H1 (cell line): ENCODE measurements around the gene MPRIP. TPM values are rescaled to one million over a fixed set of nuclear protein-coding genes. Genes with fewer than 3 reads are reported as not detected.

ENCODE experiments used
- CTCF ChIA-PET: fragments of 300-600 bp; sonication (Branson Sonifier 250); formaldehyde crosslinking; loops from one replicate; lab custom pipeline; 2021; ENCODE audit not compliant: partially characterized antibody; lab: Charles Lee
- POLR2A ChIA-PET: fragments of 300-600 bp; sonication (Branson Sonifier 250); formaldehyde crosslinking; loops from one replicate; lab custom pipeline; 2021; ENCODE audit warnings: inconsistent platforms; ENCODE audit not compliant: partially characterized antibody; lab: Charles Lee
- DNase-seq, 2 experiments: peaks; one replicate each; pipeline versions ENCODE4 v3.0.0 to v3.0.0-alpha.2; 2010 to 2022; ENCODE audit warnings: low spot score in 2 of 2, low read depth in 1 of 2, mixed read lengths in 1 of 2
- FAIRE-seq: peaks from 2 replicates; lab custom pipeline; 2011; peaks lifted over from hg19 to GRCh38; lab: Jason Lieb, UNC
- H2AFZ ChIP-seq: 2 replicates; pipeline ENCODE4 v1.8.1; 2012; ENCODE audit warnings: low read length, inconsistent platforms
- H2AK5ac ChIP-seq: 2 replicates; pipeline ENCODE4 v1.6.1; 2013; ENCODE audit warnings: low read depth, low read length
- H2BK120ac ChIP-seq: replicated peaks from 2 replicates; pipeline ENCODE3; 2013; ENCODE audit warnings: low read depth, low read length, inconsistent platforms
- H2BK12ac ChIP-seq: 2 replicates; pipeline ENCODE4 v1.6.1; 2013; ENCODE audit warnings: low read depth, low read length
- H2BK15ac ChIP-seq: 2 replicates; pipeline ENCODE4 v1.6.1; 2013; ENCODE audit warnings: low read length
- H2BK20ac ChIP-seq: 2 replicates; pipeline ENCODE4 v1.6.1; 2013; ENCODE audit warnings: low read length
- H2BK5ac ChIP-seq: 2 replicates; pipeline ENCODE4 v1.6.1; 2013; ENCODE audit warnings: low read depth, low read length
- H3K14ac ChIP-seq: 2 replicates; pipeline ENCODE4 v1.6.1; 2013; ENCODE audit warnings: inconsistent platforms; ENCODE audit not compliant: insufficient read length
- H3K18ac ChIP-seq: 2 replicates; pipeline ENCODE4 v1.6.1; 2013; ENCODE audit warnings: low read length; ENCODE audit errors: extremely low read depth
- H3K23ac ChIP-seq: 2 replicates; pipeline ENCODE4 v1.6.1; 2013; ENCODE audit warnings: inconsistent platforms; ENCODE audit not compliant: insufficient read length
- H3K23me2 ChIP-seq: 2 replicates; pipeline ENCODE4 v1.6.1; 2013; ENCODE audit warnings: low read depth, low read length
- H3K27ac ChIP-seq: 2 replicates; pipeline ENCODE4 v1.6.1; 2011; ENCODE audit warnings: low read depth, low read length, inconsistent platforms
- H3K27me3 ChIP-seq, 4 experiments: replicated peaks in 1 of 4; 1 replicate in 1 of 4; 2 replicates in 3 of 4; pipeline versions ENCODE4 v1.6.1 to v1.8.1; 2011 to 2013; ENCODE audit warnings: low read length in 3 of 4, mild to moderate bottlenecking in 3 of 4, inconsistent platforms in 2 of 4, mixed read lengths in 2 of 4, moderate library complexity in 1 of 4; ENCODE audit not compliant: control insufficient read depth in 3 of 4, insufficient read depth in 3 of 4; ENCODE audit errors: extremely low read depth in 1 of 4
- H3K36me3 ChIP-seq, 4 experiments: 2 replicates each; pipeline versions ENCODE4 v1.6.1 to v1.8.1; 2011 to 2013; ENCODE audit warnings: mild to moderate bottlenecking in 4 of 4, low read length in 3 of 4, moderate library complexity in 2 of 4, control low read depth in 1 of 4, inconsistent platforms in 1 of 4; ENCODE audit not compliant: insufficient read depth in 4 of 4, control insufficient read depth in 2 of 4
- H3K4ac ChIP-seq: replicated peaks from 2 replicates; pipeline ENCODE3; 2013; ENCODE audit warnings: low read length, low read depth, mixed read lengths, inconsistent platforms; ENCODE audit not compliant: insufficient read length
- H3K4me1 ChIP-seq, 4 experiments: replicated peaks in 1 of 4; 1 replicate in 1 of 4; 2 replicates in 3 of 4; pipeline versions ENCODE4 v1.6.1 to v1.8.1; 2011 to 2013; ENCODE audit warnings: low read length in 3 of 4, inconsistent platforms in 2 of 4, mixed read lengths in 1 of 4; ENCODE audit not compliant: insufficient read depth in 4 of 4, control insufficient read depth in 3 of 4
- H3K4me2 ChIP-seq, 2 experiments: 2 replicates each; pipeline versions ENCODE4 v1.6.1 to v1.8.1; 2011 to 2013; ENCODE audit warnings: low read depth in 2 of 2, low read length in 2 of 2, control low read depth in 1 of 2, inconsistent platforms in 1 of 2, mild to moderate bottlenecking in 1 of 2; ENCODE audit not compliant: insufficient read depth in 1 of 2
- H3K4me3 ChIP-seq, 4 experiments: fragments of 200-600, 300-600 bp in 1 of 4; sonication (generic), shearing (Covaris generic), sonication (Bioruptor Twin) in 1 of 4; 2 replicates each; pipeline versions ENCODE4 v1.5.1 to v1.8.1; 2011 to 2016; ENCODE audit warnings: low read length in 4 of 4, low read depth in 3 of 4, control low read depth in 2 of 4, inconsistent platforms in 2 of 4, mild to moderate bottlenecking in 2 of 4, mixed read lengths in 1 of 4, moderate library complexity in 1 of 4; ENCODE audit not compliant: insufficient read depth in 2 of 4; ENCODE audit errors: extremely low read depth in 1 of 4
- H3K56ac ChIP-seq: replicated peaks from 2 replicates; pipeline ENCODE3; 2013; ENCODE audit warnings: low read depth, mild to moderate bottlenecking, mixed read lengths, low read length, inconsistent platforms; ENCODE audit not compliant: insufficient read length
- H3K79me1 ChIP-seq: 2 replicates; pipeline ENCODE4 v1.6.1; 2013; ENCODE audit warnings: low read depth, low read length, control low read depth
- H3K79me2 ChIP-seq, 2 experiments: 2 replicates each; pipeline versions ENCODE4 v1.6.1 to v1.8.1; 2012 to 2013; ENCODE audit warnings: low read length in 2 of 2, mild to moderate bottlenecking in 2 of 2, inconsistent platforms in 1 of 2; ENCODE audit not compliant: insufficient read depth in 2 of 2, control insufficient read depth in 1 of 2
- H3K9ac ChIP-seq, 4 experiments: replicated peaks in 1 of 4; 1 replicate in 1 of 4; 2 replicates in 3 of 4; pipeline versions ENCODE4 v1.6.1 to v1.8.1; 2011 to 2013; ENCODE audit warnings: low read depth in 3 of 4, low read length in 3 of 4, control low read depth in 2 of 4, mild to moderate bottlenecking in 2 of 4, moderate library complexity in 2 of 4, inconsistent platforms in 1 of 4; ENCODE audit errors: extremely low read depth in 1 of 4
- H3K9me3 ChIP-seq, 2 experiments: 2 replicates each; pipeline versions ENCODE4 v1.6.1 to v1.8.1; 2012 to 2013; ENCODE audit warnings: mild to moderate bottlenecking in 2 of 2, moderate library complexity in 2 of 2, control low read depth in 1 of 2, inconsistent platforms in 1 of 2, low read depth in 1 of 2, low read length in 1 of 2, mixed read lengths in 1 of 2; ENCODE audit not compliant: insufficient read depth in 2 of 2
- H4K20me1 ChIP-seq, 2 experiments: replicated peaks in 1 of 2; 2 replicates each; pipeline versions ENCODE3 to v1.8.1; 2011 to 2013; ENCODE audit warnings: inconsistent platforms in 2 of 2, low read length in 2 of 2, mild to moderate bottlenecking in 1 of 2; ENCODE audit not compliant: insufficient read depth in 2 of 2, control insufficient read depth in 1 of 2
- H4K5ac ChIP-seq: 2 replicates; pipeline ENCODE4 v1.6.1; 2013; ENCODE audit warnings: low read length, low read depth, mixed read lengths, inconsistent platforms; ENCODE audit not compliant: insufficient read length
- H4K8ac ChIP-seq: 2 replicates; pipeline ENCODE4 v1.8.0; 2013; ENCODE audit warnings: mild to moderate bottlenecking, moderate library complexity, low read length, inconsistent platforms; ENCODE audit not compliant: insufficient read depth; ENCODE audit errors: extremely low read depth
- H4K91ac ChIP-seq: replicated peaks from 2 replicates; pipeline ENCODE3; 2013; ENCODE audit warnings: low read length, mixed read lengths, inconsistent platforms; ENCODE audit not compliant: insufficient read length
- ASH2L ChIP-seq: fragments of 200-600, 300-600 bp; sonication (generic); IDR thresholded peaks from one replicate; pipeline ENCODE4 v1.7.1; 2017; ENCODE audit warnings: low read length
- BACH1 ChIP-seq: IDR thresholded peaks from 2 replicates; pipeline ENCODE4 v1.6.1; 2012; ENCODE audit warnings: low read length, improper control_type of control experiment
- CHD1 ChIP-seq: IDR thresholded peaks from 2 replicates; pipeline ENCODE4 v1.6.1; 2012; ENCODE audit warnings: low read depth, low read length, improper control_type of control experiment
- GTF2F1 ChIP-seq: IDR thresholded peaks from 2 replicates; pipeline ENCODE4 v1.6.1; 2012; ENCODE audit warnings: low read depth, low read length, improper control_type of control experiment, borderline replicate concordance
- JUN ChIP-seq: IDR thresholded peaks from 2 replicates; pipeline ENCODE4 v1.6.1; 2011; ENCODE audit warnings: low read depth, mild to moderate bottlenecking, improper control_type of control experiment, low read length
- POLR2AphosphoS5 ChIP-seq: IDR thresholded peaks from 2 replicates; pipeline ENCODE4 v1.6.1; 2011; ENCODE audit warnings: low read depth, low read length
- RBBP5 ChIP-seq: IDR thresholded peaks from 2 replicates; pipeline ENCODE4 v1.7.1; 2012; ENCODE audit warnings: low read depth, mild to moderate bottlenecking, inconsistent platforms, low read length, moderate library complexity, borderline replicate concordance
- SIRT6 ChIP-seq: IDR thresholded peaks from one replicate; pipeline ENCODE4 v1.7.1; 2012; ENCODE audit warnings: low read length, inconsistent platforms
- TBP ChIP-seq: IDR thresholded peaks from 2 replicates; pipeline ENCODE4 v1.6.1; 2011; ENCODE audit warnings: low read depth, low read length, improper control_type of control experiment
- WGBS, 2 experiments: shearing (Covaris generic) in 1 of 2; methylation state at CpG; one replicate each; pipeline versions ENCODE4 v1.1.6 to v1.1.7; 2013 to 2015; ENCODE audit warnings: low lambda C conversion rate in 2 of 2, mixed read lengths in 2 of 2, inconsistent platforms in 1 of 2, low coverage in 1 of 2, missing lambda C conversion rate in 1 of 2; ENCODE audit not compliant: insufficient replicate concordance in 2 of 2, insufficient coverage in 1 of 2, insufficient read length in 1 of 2; ENCODE audit errors: extremely low coverage in 1 of 2, missing lambda C conversion rate in 1 of 2; 5-methylcytosine and 5-hydroxymethylcytosine counted together
- polyA plus RNA-seq, 7 experiments: library from polyadenylated mRNA; depleted of rRNA in 3 of 7; stranded (reverse) in 5 of 7; unstranded in 2 of 7; fragments of >200 nt in 5 of 7; fragments of 200-250 nt in 2 of 7; gene quantifications; 1 replicate in 5 of 7; 2 replicates in 1 of 7; 4 replicates in 1 of 7; pipeline versions ENCODE4 v1.2.1 to v1.2.3, GENCODE V29; 2011 to 2013; ENCODE audit warnings: missing spikeins in 2 of 7, mixed read lengths in 2 of 7
- total RNA-seq: library from RNA; stranded (reverse); fragmentation: NEBNext Ultra II Directional; extraction: Animal tissue kit (Norgen Biotek cat#: 25700); gene quantifications from 2 replicates; pipeline ENCODE4 v1.2.1, GENCODE V29; 2021

MPRIP gene
- total and polyA plus RNA-seq, 2 of the 8 experiments (the other 6 are each of a cell fraction or from before 2014, with no cell fraction given): 48.6 to 146 TPM

GRCh38 chr17:17127730-17128291 is 85.6 kb downstream of the MPRIP start:
- Histone ChIP-seq H2BK20ac (no peak overlapping the region), H4K91ac (no peak overlapping the region), H3K27me3 (no peaks in the 10 kb centered on the region), H4K5ac (no peak overlapping the region), H3K18ac (no peak overlapping the region), H3K79me1 (peaks cover 15% of the 10 kb centered on the region), H2BK15ac (no peak overlapping the region), H2BK12ac (no peak overlapping the region), H3K14ac (no peak overlapping the region), H4K8ac (no peak overlapping the region), H2BK5ac (no peak overlapping the region), H3K9me3 (no peaks in the 10 kb centered on the region), H2BK120ac (no peak overlapping the region), H3K4me1 (peaks cover 0 to 6% (median 2%) of the 10 kb centered on the region in 4 experiments; a peak in 3 of 7 replicates), H3K27ac (no peak overlapping the region), H3K4me3 (no peak overlapping the region), H3K56ac (no peak overlapping the region), H3K4ac (no peak overlapping the region), H3K23ac (no peak overlapping the region), H2AK5ac (no peak overlapping the region), H4K20me1 (peaks cover 9 to 10% of the 10 kb centered on the region in 2 experiments), H3K79me2 (peaks cover 0 to 10% of the 10 kb centered on the region in 2 experiments; a peak in 1 of 4 replicates), H3K23me2 (no peaks in the 10 kb centered on the region), H3K4me2 (no peak overlapping the region), H3K36me3 (no peaks in the 10 kb centered on the region; a peak in 2 of 8 replicates), H2AFZ (no peak overlapping the region), H3K9ac (no peak overlapping the region)
- WGBS, 2 experiments: 96% methylated on average over 9 of the region's 11 CpGs; no CpG with 5 or more reads in 1 of the 2 experiments
- TF ChIP-seq JUN (no peak), CHD1 (no peak), GTF2F1 (no peak), SIRT6 (no peak), RBBP5 (no peak), POLR2AphosphoS5 (no peak), ASH2L (no peak), TBP (no peak), BACH1 (no peak)
- POLR2A ChIA-PET: no interaction called here
- CTCF ChIA-PET: interaction anchor here (0.9 to 12.6 kb wide), 5 partner anchors 16 to 122 kb away, joined by 4 to 117 read pairs (median 6); no protein-coding TSS in a partner anchor
- DNase-seq (no peak), FAIRE-seq (no peak)
